Activated effector memory CD4-positive, alpha-beta T cell treated with anti-CD3 and anti-CD28 coated beads, Interleukin-2, amount 50 U/mL, for 16 hours (primary cell): ENCODE measurements around the gene CAMK2N2.
A peak's percentile ranks its signal among the peaks of the same experiment; 100 is the strongest.

Experiments used
- DNase-seq: peaks from one replicate; pipeline ENCODE4 v3.0.0-alpha.2; 2020

The CAMK2N2 gene

GRCh38 chr3:184239708-184240107, 21.6 kb downstream of the CAMK2N2 start:
- no peak for DNase-seq

GRCh38 chr3:184239221-184239620, 22.1 kb downstream of the CAMK2N2 start:
- DNase-seq = no peak

GRCh38 chr3:184238246-184238818, 23.0 kb downstream of the CAMK2N2 start:
- no peak for DNase-seq

GRCh38 chr3:184237807-184238206, 23.5 kb downstream of the CAMK2N2 start:
- no peak for DNase-seq

GRCh38 chr3:184237211-184237610, 24.1 kb downstream of the CAMK2N2 start:
- DNase-seq = no peak

GRCh38 chr3:184236636-184237035, 24.7 kb downstream of the CAMK2N2 start:
- no peak for DNase-seq

GRCh38 chr3:184236033-184236410, 25.3 kb downstream of the CAMK2N2 start:
- no peak for DNase-seq

GRCh38 chr3:184235381-184236032, 25.8 kb downstream of the CAMK2N2 start:
- DNase-seq = no peak

- no peak for DNase-seq
These were observed 26.5 kb downstream of the CAMK2N2 start for GRCh38 chr3:184234671-184235380.

GRCh38 chr3:184234224-184234623, 27.1 kb downstream of the CAMK2N2 start:
- DNase-seq = no peak

- DNase-seq = no peak
These were observed 28.1 kb downstream of the CAMK2N2 start for GRCh38 chr3:184233127-184233843.

- DNase-seq = no peak
These were observed 29.7 kb downstream of the CAMK2N2 start for GRCh38 chr3:184231671-184232070.

GRCh38 chr3:184230603-184231528, 30.5 kb downstream of the CAMK2N2 start:
- DNase-seq = no peak

- no peak for DNase-seq
These were observed 31.2 kb downstream of the CAMK2N2 start for GRCh38 chr3:184230081-184230602.

GRCh38 chr3:184229394-184230080, 31.8 kb downstream of the CAMK2N2 start, which contains the start of gene VWA5B2:
Gene VWA5B2, plus strand, starts transcription at chr3:184229585. Its CDS starts 944 bp downstream, at chr3:184230529.
- peak; percentile 90 for DNase-seq

- no peak for DNase-seq
These were observed 32.8 kb downstream of the CAMK2N2 start for GRCh38 chr3:184228376-184229137.

- peak; percentile 82 for DNase-seq
These were observed 33.8 kb downstream of the CAMK2N2 start for GRCh38 chr3:184227481-184227935.

- no peak for DNase-seq
These were observed 37.4 kb downstream of the CAMK2N2 start for GRCh38 chr3:184223946-184224345.

- no peak for DNase-seq
These were observed 38.8 kb downstream of the CAMK2N2 start for GRCh38 chr3:184222521-184222920.

GRCh38 chr3:184218814-184219213, 42.5 kb downstream of the CAMK2N2 start:
- no peak for DNase-seq

- no peak for DNase-seq
These were observed 49.6 kb downstream of the CAMK2N2 start for GRCh38 chr3:184211718-184212117.
